Astrocyte (in vitro differentiated cells and primary cell): ENCODE measurements around the gene C1orf50. TPM values are rescaled to one million over a fixed set of nuclear protein-coding genes. Genes with fewer than 3 reads are reported as not detected.

Source experiments
- DNase-seq: peaks from one replicate; pipeline ENCODE4 v3.0.0-alpha.2; 2010; ENCODE audit warnings: low read depth
- FAIRE-seq: peaks from 2 replicates; lab custom pipeline; 2011; peaks lifted over from hg19 to GRCh38; lab: Jason Lieb, UNC
- H2AFZ ChIP-seq: 2 replicates; pipeline ENCODE4 v1.6.0; 2012; ENCODE audit warnings: low read depth, low read length, inconsistent platforms
- H3K27ac ChIP-seq: 2 replicates; pipeline ENCODE4 v1.5.1; 2011; ENCODE audit warnings: low read depth, low read length, inconsistent platforms
- H3K27me3 ChIP-seq: 2 replicates; pipeline ENCODE4 v1.6.0; 2011; ENCODE audit warnings: low read length, inconsistent platforms; ENCODE audit not compliant: insufficient read depth
- H3K36me3 ChIP-seq: 2 replicates; pipeline ENCODE4 v1.5.1; 2011; ENCODE audit warnings: low read length, inconsistent platforms; ENCODE audit not compliant: insufficient read depth
- H3K4me1 ChIP-seq: 2 replicates; pipeline ENCODE4 v1.5.1; 2011; ENCODE audit warnings: low read length, inconsistent platforms; ENCODE audit not compliant: insufficient read depth
- H3K4me2 ChIP-seq: 2 replicates; pipeline ENCODE4 v1.6.0; 2012; ENCODE audit warnings: low read length, inconsistent platforms
- H3K4me3 ChIP-seq: 2 replicates; pipeline ENCODE4 v1.5.1; 2011; ENCODE audit warnings: low read depth, mild to moderate bottlenecking, low read length, inconsistent platforms; ENCODE audit not compliant: insufficient read depth
- H3K79me2 ChIP-seq: 2 replicates; pipeline ENCODE4 v1.6.0; 2012; ENCODE audit warnings: mild to moderate bottlenecking, low read length, inconsistent platforms; ENCODE audit not compliant: insufficient read depth
- H3K9ac ChIP-seq: 2 replicates; pipeline ENCODE4 v1.6.0; 2012; ENCODE audit warnings: mild to moderate bottlenecking, low read length, inconsistent platforms
- H3K9me3 ChIP-seq: 2 replicates; pipeline ENCODE4 v1.5.1; 2012; ENCODE audit warnings: low read depth, mild to moderate bottlenecking, low read length, inconsistent platforms; ENCODE audit not compliant: insufficient read depth
- H4K20me1 ChIP-seq: 2 replicates; pipeline ENCODE4 v1.6.0; 2012; ENCODE audit warnings: low read length, inconsistent platforms; ENCODE audit not compliant: insufficient read depth
- H3K27ac Mint-ChIP-seq: one replicate; pipeline ENCODE4 v1.8.0; 2021; ENCODE audit warnings: mild to moderate bottlenecking, mixed read lengths; ENCODE audit not compliant: unreplicated experiment
- H3K27me3 Mint-ChIP-seq: one replicate; pipeline ENCODE4 v1.8.0; 2021; ENCODE audit warnings: low read depth, mixed read lengths; ENCODE audit not compliant: unreplicated experiment
- H3K36me3 Mint-ChIP-seq: one replicate; pipeline ENCODE4 v1.8.0; 2021; ENCODE audit warnings: low read depth, mixed read lengths; ENCODE audit not compliant: unreplicated experiment
- H3K4me1 Mint-ChIP-seq: one replicate; pipeline ENCODE4 v1.8.0; 2021; ENCODE audit warnings: low read depth, mixed read lengths; ENCODE audit not compliant: unreplicated experiment
- H3K4me3 Mint-ChIP-seq: one replicate; pipeline ENCODE4 v1.8.0; 2021; ENCODE audit warnings: mild to moderate bottlenecking, moderate library complexity, mixed read lengths; ENCODE audit not compliant: unreplicated experiment
- H3K9me3 Mint-ChIP-seq: one replicate; pipeline ENCODE4 v1.8.0; 2021; ENCODE audit warnings: mild to moderate bottlenecking, mixed read lengths; ENCODE audit not compliant: unreplicated experiment
- CTCF ChIP-seq: IDR thresholded peaks from 2 replicates; pipeline ENCODE4 v1.5.1; 2011; ENCODE audit warnings: low read depth, mild to moderate bottlenecking, inconsistent platforms, low read length, moderate library complexity; ENCODE audit not compliant: insufficient read depth
- EZH2 ChIP-seq: IDR thresholded peaks from 2 replicates; pipeline ENCODE4 v1.6.1; 2012; ENCODE audit warnings: mild to moderate bottlenecking, low read length, inconsistent platforms; ENCODE audit not compliant: insufficient read depth
- total RNA-seq: library from RNA; stranded (reverse); gene quantifications from 2 replicates; pipeline ENCODE4 v1.2.1, GENCODE V29; 2021

Gene C1orf50
- total RNA-seq, 1 donor from 2014 or later, result 9.5 TPM

- Histone ChIP-seq H3K4me3 (peak overlapping the region; percentile 90), H3K4me1 (peaks cover 17% of the 10 kb centered on the region), H3K9me3 (no peaks in the 10 kb centered on the region), H3K27me3 (no peaks in the 10 kb centered on the region), H2AFZ (no peak overlapping the region), H3K9ac (peak overlapping the region; percentile 90), H3K27ac (no peak overlapping the region), H4K20me1 (peaks cover 43% of the 10 kb centered on the region), H3K36me3 (no peaks in the 10 kb centered on the region), H3K4me2 (peak overlapping the region; percentile 96), H3K79me2 (peaks cover 92% of the 10 kb centered on the region)
- H3K27me3 Mint-ChIP-seq, result no peaks in the 10 kb centered on the region
- H3K4me3 Mint-ChIP-seq, result no peak overlapping the region
- no peaks in the 10 kb centered on the region for H3K9me3 Mint-ChIP-seq
- peaks cover 9% of the 10 kb centered on the region for H3K36me3 Mint-ChIP-seq
- peaks cover 10% of the 10 kb centered on the region for H3K4me1 Mint-ChIP-seq
- H3K27ac Mint-ChIP-seq, result no peak overlapping the region
- TF ChIP-seq CTCF (no peak), EZH2 (no peak)
- FAIRE-seq (no peak), DNase-seq (no peak)
Observed at GRCh38 chr1:42768172-42768571, 1.1 kb downstream of the C1orf50 start.

- peaks cover 10% of the 10 kb centered on the region for H3K4me1 ChIP-seq
- H3K36me3 ChIP-seq, result peaks cover 8% of the 10 kb centered on the region
- FAIRE-seq (no peak), DNase-seq (no peak)
- no peaks in the 10 kb centered on the region for H3K27me3 ChIP-seq
- Mint-ChIP-seq H3K27ac (no peak overlapping the region), H3K27me3 (no peaks in the 10 kb centered on the region), H3K36me3 (peaks cover 11% of the 10 kb centered on the region), H3K4me3 (no peak overlapping the region), H3K4me1 (peaks cover 11% of the 10 kb centered on the region), H3K9me3 (no peaks in the 10 kb centered on the region)
- H3K9ac ChIP-seq, result no peak overlapping the region
- no peak overlapping the region for H3K4me3 ChIP-seq
- H3K27ac ChIP-seq, result no peak overlapping the region
- H3K9me3 ChIP-seq, result no peaks in the 10 kb centered on the region
- no peak overlapping the region for H3K4me2 ChIP-seq
- H4K20me1 ChIP-seq, result peaks cover 40% of the 10 kb centered on the region
- no peak overlapping the region for H2AFZ ChIP-seq
- peaks cover 82% of the 10 kb centered on the region for H3K79me2 ChIP-seq
- no peak for TF ChIP-seq CTCF
- TF ChIP-seq EZH2, result no peak
Observed at GRCh38 chr1:42769811-42770210, 2.8 kb downstream of the C1orf50 start.

- Histone ChIP-seq H3K27ac (no peak overlapping the region), H3K4me3 (no peak overlapping the region), H3K27me3 (no peaks in the 10 kb centered on the region), H3K36me3 (peaks cover 19% of the 10 kb centered on the region), H2AFZ (no peak overlapping the region), H3K9me3 (no peaks in the 10 kb centered on the region), H3K79me2 (peaks cover 49% of the 10 kb centered on the region), H3K9ac (no peak overlapping the region), H3K4me1 (no peaks in the 10 kb centered on the region), H4K20me1 (peaks cover 58% of the 10 kb centered on the region), H3K4me2 (no peak overlapping the region)
- H3K27me3 Mint-ChIP-seq, result no peaks in the 10 kb centered on the region
- H3K4me1 Mint-ChIP-seq, result peaks cover 5% of the 10 kb centered on the region
- H3K27ac Mint-ChIP-seq, result no peak overlapping the region
- peaks cover 33% of the 10 kb centered on the region for H3K36me3 Mint-ChIP-seq
- H3K9me3 Mint-ChIP-seq, result no peaks in the 10 kb centered on the region
- no peak overlapping the region for H3K4me3 Mint-ChIP-seq
- TF ChIP-seq EZH2 (no peak), CTCF (no peak)
- no peak for FAIRE-seq
- DNase-seq, result no peak
Observed at GRCh38 chr1:42773420-42773819, 6.4 kb downstream of the C1orf50 start.
